IgD-negative memory B cell (primary cell): ENCODE data around the gene DUSP2. TPM values are rescaled to one million over a fixed set of nuclear protein-coding genes. Genes with fewer than 3 reads are reported as not detected.
"Not testable (repeated sequence)": the region's sequence is repeated elsewhere in the genome, so short reads cannot be mapped to it uniquely, and the experiment has no call there.

Experiments used
- H3K27ac Mint-ChIP-seq, 3 donors: one replicate each; pipeline ENCODE4 v1.8.0; 2020 to 2022; ENCODE audit warnings: mild to moderate bottlenecking in 3 of 3, mixed read lengths in 3 of 3, moderate library complexity in 1 of 3
- H3K27me3 Mint-ChIP-seq: one replicate; pipeline ENCODE4 v1.8.0; 2021; ENCODE audit warnings: mixed read lengths
- H3K36me3 Mint-ChIP-seq: one replicate; pipeline ENCODE4 v1.8.0; 2020; ENCODE audit warnings: mild to moderate bottlenecking, mixed read lengths
- H3K4me1 Mint-ChIP-seq, 3 donors: one replicate each; pipeline ENCODE4 v1.8.0; 2020 to 2022; ENCODE audit warnings: mixed read lengths in 3 of 3, mild to moderate bottlenecking in 1 of 3
- H3K4me3 Mint-ChIP-seq, 4 donors: one replicate each; pipeline ENCODE4 v1.8.0; 2020 to 2022; ENCODE audit warnings: mild to moderate bottlenecking in 4 of 4, mixed read lengths in 4 of 4, moderate library complexity in 3 of 4
- H3K9me3 Mint-ChIP-seq, 3 donors: one replicate each; pipeline ENCODE4 v1.8.0; 2020 to 2021; ENCODE audit warnings: mixed read lengths in 3 of 3, mild to moderate bottlenecking in 1 of 3
- polyA plus RNA-seq: library from polyadenylated mRNA; unstranded; fragments of 300-500 nt; fragmentation: Illumina TruSeq; gene quantifications from one replicate; pipeline ENCODE4 v1.2.3, GENCODE V29; 2021

DUSP2 gene
- polyA plus RNA-seq, 1 donor from 2014 or later: 55.6 TPM

GRCh38 chr2:96170626-96171025 is 25.4 kb upstream of the DUSP2 start:
- H3K36me3 Mint-ChIP-seq: no peaks in the 10 kb centered on the region
- H3K27ac Mint-ChIP-seq: peak overlapping the region in 1 of 3 donors; percentile 50
- H3K9me3 Mint-ChIP-seq: no peaks in the 10 kb centered on the region

GRCh38 chr2:96169868-96170507 is 24.7 kb upstream of the DUSP2 start:
- no peak overlapping the region for H3K4me3 Mint-ChIP-seq
- no peaks in the 10 kb centered on the region for H3K36me3 Mint-ChIP-seq
- H3K27ac Mint-ChIP-seq: no peak overlapping the region
- peaks cover 7 to 14% (median 9%) of the 10 kb centered on the region in 3 donors for H3K4me1 Mint-ChIP-seq
- peaks cover 3% of the 10 kb centered on the region for H3K27me3 Mint-ChIP-seq
- no peaks in the 10 kb centered on the region for H3K9me3 Mint-ChIP-seq

More at GRCh38 chr2:96170626-96171025, 25.4 kb upstream of the DUSP2 start:
- Mint-ChIP-seq H3K4me1 (peaks cover 5 to 13% (median 8%) of the 10 kb centered on the region in 3 donors), H3K4me3 (no peak overlapping the region), H3K27me3 (peaks cover 3% of the 10 kb centered on the region)

- H3K4me1 Mint-ChIP-seq: peaks cover 23 to 30% (median 28%) of the 10 kb centered on the region in 3 donors
Observed at GRCh38 chr2:96167407-96168013, 22.3 kb upstream of the DUSP2 start.

GRCh38 chr2:96164459-96165184 is 19.4 kb upstream of the DUSP2 start:
- peak overlapping the region; percentile 73 to 92 (median 84) for H3K4me3 Mint-ChIP-seq
- H3K27me3 Mint-ChIP-seq: no peaks in the 10 kb centered on the region
- H3K9me3 Mint-ChIP-seq: no peaks in the 10 kb centered on the region
- peak overlapping the region; percentile 84 to 91 (median 89) for H3K27ac Mint-ChIP-seq
- H3K36me3 Mint-ChIP-seq: no peaks in the 10 kb centered on the region
- peaks cover 34 to 50% (median 39%) of the 10 kb centered on the region in 3 donors for H3K4me1 Mint-ChIP-seq

More at GRCh38 chr2:96167407-96168013, 22.3 kb upstream of the DUSP2 start:
- Mint-ChIP-seq H3K9me3 (no peaks in the 10 kb centered on the region), H3K4me3 (no peak overlapping the region), H3K27me3 (no peaks in the 10 kb centered on the region), H3K27ac (no peak overlapping the region), H3K36me3 (no peaks in the 10 kb centered on the region)

GRCh38 chr2:96163768-96164429 is 18.7 kb upstream of the DUSP2 start:
- H3K4me3 Mint-ChIP-seq: peak overlapping the region; percentile 73 to 92 (median 84)
- no peaks in the 10 kb centered on the region for H3K9me3 Mint-ChIP-seq
- H3K36me3 Mint-ChIP-seq: no peaks in the 10 kb centered on the region
- peaks cover 42 to 52% (median 45%) of the 10 kb centered on the region in 3 donors for H3K4me1 Mint-ChIP-seq
- no peaks in the 10 kb centered on the region for H3K27me3 Mint-ChIP-seq
- H3K27ac Mint-ChIP-seq: peak overlapping the region; percentile 84 to 91 (median 89)

GRCh38 chr2:96163415-96163767 is 18.2 kb upstream of the DUSP2 start:
- H3K36me3 Mint-ChIP-seq: no peaks in the 10 kb centered on the region
- no peaks in the 10 kb centered on the region for H3K27me3 Mint-ChIP-seq
- H3K4me3 Mint-ChIP-seq: peak overlapping the region in 2 of 4 donors; percentile 21 to 92
- peaks cover 43 to 52% (median 46%) of the 10 kb centered on the region in 3 donors for H3K4me1 Mint-ChIP-seq
- H3K27ac Mint-ChIP-seq: peak overlapping the region in 2 of 3 donors; percentile 84 to 89
- no peaks in the 10 kb centered on the region for H3K9me3 Mint-ChIP-seq

GRCh38 chr2:96161898-96162297 is 16.7 kb upstream of the DUSP2 start:
- H3K27ac Mint-ChIP-seq: peak overlapping the region; percentile 61 to 89 (median 64)
- peaks cover 53 to 58% (median 56%) of the 10 kb centered on the region in 3 donors for H3K4me1 Mint-ChIP-seq
- no peaks in the 10 kb centered on the region for H3K36me3 Mint-ChIP-seq
- no peaks in the 10 kb centered on the region for H3K9me3 Mint-ChIP-seq
- H3K27me3 Mint-ChIP-seq: no peaks in the 10 kb centered on the region
- H3K4me3 Mint-ChIP-seq: peak overlapping the region in 3 of 4 donors; percentile 13 to 49 (median 35)

- not testable (repeated sequence) for H3K27ac Mint-ChIP-seq, H3K4me3 Mint-ChIP-seq, H3K27me3 Mint-ChIP-seq, H3K36me3 Mint-ChIP-seq, H3K9me3 Mint-ChIP-seq
- peaks cover 59 to 70% (median 64%) of the 10 kb centered on the region in 3 donors for H3K4me1 Mint-ChIP-seq
Observed at GRCh38 chr2:96160366-96160765, 15.1 kb upstream of the DUSP2 start.

GRCh38 chr2:96159084-96159830 is 14.0 kb upstream of the DUSP2 start:
- peak overlapping the region in 3 of 4 donors; percentile 3 to 64 (median 29) for H3K4me3 Mint-ChIP-seq
- no peaks in the 10 kb centered on the region for H3K27me3 Mint-ChIP-seq
- H3K9me3 Mint-ChIP-seq: no peaks in the 10 kb centered on the region
- no peaks in the 10 kb centered on the region for H3K36me3 Mint-ChIP-seq
- H3K27ac Mint-ChIP-seq: peak overlapping the region in 2 of 3 donors; percentile 5 to 82
- H3K4me1 Mint-ChIP-seq: peaks cover 53 to 61% (median 55%) of the 10 kb centered on the region in 3 donors

GRCh38 chr2:96158554-96158940 is 13.3 kb upstream of the DUSP2 start:
- Mint-ChIP-seq H3K36me3 (no peaks in the 10 kb centered on the region), H3K27ac (no peak overlapping the region), H3K4me3 (peak overlapping the region in 2 of 4 donors; percentile 76 to 77), H3K4me1 (peaks cover 46 to 54% (median 48%) of the 10 kb centered on the region in 3 donors), H3K9me3 (no peaks in the 10 kb centered on the region), H3K27me3 (no peaks in the 10 kb centered on the region)

GRCh38 chr2:96157649-96158553 is 12.7 kb upstream of the DUSP2 start:
- peak overlapping the region in 2 of 3 donors; percentile 75 to 92 for H3K27ac Mint-ChIP-seq
- no peaks in the 10 kb centered on the region for H3K9me3 Mint-ChIP-seq
- H3K4me3 Mint-ChIP-seq: peak overlapping the region; percentile 4 to 77 (median 68)
- no peaks in the 10 kb centered on the region for H3K36me3 Mint-ChIP-seq
- peaks cover 42 to 51% (median 46%) of the 10 kb centered on the region in 3 donors for H3K4me1 Mint-ChIP-seq
- no peaks in the 10 kb centered on the region for H3K27me3 Mint-ChIP-seq

GRCh38 chr2:96156926-96157648 is 11.8 kb upstream of the DUSP2 start:
- Mint-ChIP-seq H3K27ac (peak overlapping the region in 2 of 3 donors; percentile 75 to 92), H3K27me3 (no peaks in the 10 kb centered on the region), H3K4me1 (peaks cover 33 to 46% (median 39%) of the 10 kb centered on the region in 3 donors), H3K9me3 (no peaks in the 10 kb centered on the region), H3K4me3 (peak overlapping the region; percentile 5 to 90 (median 69)), H3K36me3 (no peaks in the 10 kb centered on the region)
